Sigmoid colon (tissue), 4 donors: ENCODE data around the gene SCFD1.
"Not testable (repeated sequence)": the region's sequence is repeated elsewhere in the genome, so short reads cannot be mapped to it uniquely, and the experiment has no call there.

Experiments used
- CTCF ChIP-seq, 4 experiments: fragments of 450-650 bp in 3 of 4; fragments of 200-600 bp in 1 of 4; IDR thresholded peaks; one replicate each; pipeline ENCODE4 v1.5.1; 2016 to 2019; ENCODE audit warnings: antibody characterized with exemption in 4 of 4, mild to moderate bottlenecking in 3 of 4, moderate library complexity in 2 of 4
- EP300 ChIP-seq, 4 donors: sonication (generic); formaldehyde crosslinking; IDR thresholded peaks; one replicate each; pipeline ENCODE4 v1.6.1; 2017; ENCODE audit warnings: antibody characterized with exemption in 4 of 4
- POLR2AphosphoS5 ChIP-seq, 4 donors: sonication (generic); formaldehyde crosslinking; IDR thresholded peaks; one replicate each; pipeline ENCODE4 v1.6.1; 2017; ENCODE audit warnings: antibody characterized with exemption in 4 of 4

- TF ChIP-seq CTCF, EP300, POLR2AphosphoS5 (IDR thresholded peaks at IDR 0.05): not testable (repeated sequence)
Measured at GRCh38 chr14:30680776-30681175, 58.7 kb downstream of the SCFD1 start.
